Osteoblast (primary cell): ENCODE results near the gene DDI2. TPM values are rescaled to one million over a fixed set of nuclear protein-coding genes. Genes with fewer than 3 reads are reported as not detected.

Source experiments
- DNase-seq: peaks from one replicate; pipeline ENCODE4 v3.0.0; 2011; ENCODE audit warnings: low spot score, mixed read lengths; ENCODE audit not compliant: insufficient read length; ENCODE audit errors: missing footprints
- H2AFZ ChIP-seq: 2 replicates; pipeline ENCODE4 v1.6.0; 2011; ENCODE audit warnings: mild to moderate bottlenecking, low read length
- H3K27ac ChIP-seq: 2 replicates; pipeline ENCODE4 v1.5.1; 2011; ENCODE audit warnings: mild to moderate bottlenecking, low read depth, low read length, moderate library complexity
- H3K27me3 ChIP-seq: 2 replicates; pipeline ENCODE4 v1.6.0; 2012; ENCODE audit warnings: mild to moderate bottlenecking, control low read depth, inconsistent platforms, low read length, moderate library complexity; ENCODE audit not compliant: insufficient read depth
- H3K36me3 ChIP-seq: 2 replicates; pipeline ENCODE4 v1.5.1; 2011; ENCODE audit warnings: mild to moderate bottlenecking, low read length, control low read depth, moderate library complexity; ENCODE audit not compliant: insufficient read depth
- H3K4me1 ChIP-seq: 2 replicates; pipeline ENCODE4 v1.5.1; 2011; ENCODE audit warnings: mild to moderate bottlenecking, low read length, control low read depth, moderate library complexity; ENCODE audit not compliant: insufficient read depth
- H3K4me2 ChIP-seq: 2 replicates; pipeline ENCODE4 v1.6.0; 2011; ENCODE audit warnings: mild to moderate bottlenecking, low read length; ENCODE audit not compliant: insufficient read depth
- H3K4me3 ChIP-seq: fragments of 200-600 bp; sonication (generic); 3 replicates; pipeline ENCODE4 v1.5.1; 2012; ENCODE audit warnings: mild to moderate bottlenecking, low read length, inconsistent platforms; ENCODE audit not compliant: insufficient read depth
- H3K79me2 ChIP-seq: 2 replicates; pipeline ENCODE4 v1.6.0; 2012; ENCODE audit warnings: mild to moderate bottlenecking, low read length, control low read depth, inconsistent platforms; ENCODE audit not compliant: insufficient read depth
- H3K9me3 ChIP-seq: 2 replicates; pipeline ENCODE4 v1.5.1; 2011; ENCODE audit warnings: low read depth, low read length, control low read depth
- H4K20me1 ChIP-seq: 2 replicates; pipeline ENCODE4 v1.6.0; 2012; ENCODE audit warnings: mild to moderate bottlenecking, low read length, control low read depth; ENCODE audit not compliant: insufficient read depth
- CTCF ChIP-seq: IDR thresholded peaks from 2 replicates; pipeline ENCODE4 v1.5.1; 2011; ENCODE audit warnings: mild to moderate bottlenecking, low read depth, low read length, moderate library complexity; ENCODE audit errors: extremely low read depth
- total RNA-seq: library from RNA; depleted of rRNA; stranded (reverse); fragments of >200 nt; gene quantifications from 2 replicates; pipeline ENCODE4 v1.2.3, GENCODE V29; 2012

DDI2 gene
- total RNA-seq, 1 donor = 29.3 TPM

GRCh38 chr1:15573477-15573876, 43.8 kb upstream of the DDI2 start:
- peaks cover 7% of the 10 kb centered on the region for H3K4me1 ChIP-seq
- peaks cover 18% of the 10 kb centered on the region for H3K36me3 ChIP-seq
- H3K79me2 ChIP-seq = no peaks in the 10 kb centered on the region
- DNase-seq = no peak
- H4K20me1 ChIP-seq = no peaks in the 10 kb centered on the region
- H3K4me3 ChIP-seq = no peak overlapping the region
- no peak overlapping the region for H3K27ac ChIP-seq
- no peak overlapping the region for H3K4me2 ChIP-seq
- TF ChIP-seq CTCF = no peak
- H3K9me3 ChIP-seq = no peaks in the 10 kb centered on the region
- H3K27me3 ChIP-seq = no peaks in the 10 kb centered on the region
- no peak overlapping the region for H2AFZ ChIP-seq

- TF ChIP-seq CTCF = no peak
- Histone ChIP-seq H4K20me1 (no peaks in the 10 kb centered on the region), H2AFZ (no peak overlapping the region), H3K4me3 (no peak overlapping the region), H3K36me3 (peaks cover 9% of the 10 kb centered on the region), H3K4me1 (peaks cover 7% of the 10 kb centered on the region), H3K9me3 (no peaks in the 10 kb centered on the region), H3K27me3 (no peaks in the 10 kb centered on the region), H3K79me2 (no peaks in the 10 kb centered on the region), H3K4me2 (no peak overlapping the region), H3K27ac (no peak overlapping the region)
- DNase-seq = no peak
Observed at GRCh38 chr1:15574741-15575140, 42.5 kb upstream of the DDI2 start.

GRCh38 chr1:15575549-15576150, 41.6 kb upstream of the DDI2 start:
- H3K27ac ChIP-seq = no peak overlapping the region
- no peak overlapping the region for H2AFZ ChIP-seq
- no peaks in the 10 kb centered on the region for H3K9me3 ChIP-seq
- no peaks in the 10 kb centered on the region for H4K20me1 ChIP-seq
- H3K27me3 ChIP-seq = no peaks in the 10 kb centered on the region
- no peak overlapping the region for H3K4me3 ChIP-seq
- peaks cover 5% of the 10 kb centered on the region for H3K36me3 ChIP-seq
- H3K79me2 ChIP-seq = no peaks in the 10 kb centered on the region
- H3K4me2 ChIP-seq = no peak overlapping the region
- peaks cover 7% of the 10 kb centered on the region for H3K4me1 ChIP-seq
- TF ChIP-seq CTCF = no peak
- no peak for DNase-seq

- DNase-seq = no peak
- Histone ChIP-seq H2AFZ (no peak overlapping the region), H3K4me2 (no peak overlapping the region), H3K4me3 (no peak overlapping the region), H3K27ac (no peak overlapping the region), H3K9me3 (no peaks in the 10 kb centered on the region), H3K27me3 (no peaks in the 10 kb centered on the region), H4K20me1 (no peaks in the 10 kb centered on the region), H3K36me3 (peaks cover 5% of the 10 kb centered on the region), H3K4me1 (no peaks in the 10 kb centered on the region), H3K79me2 (no peaks in the 10 kb centered on the region)
- no peak for TF ChIP-seq CTCF
Observed at GRCh38 chr1:15577691-15578090, 39.6 kb upstream of the DDI2 start.
